ENCODE measurements around the gene DPYD. TPM values are rescaled to one million over a fixed set of nuclear protein-coding genes. Genes with fewer than 3 reads are reported as not detected.

DPYD gene
- total RNA-seq, 1 donor from 2014 or later, result 54.7 TPM

DNA sequence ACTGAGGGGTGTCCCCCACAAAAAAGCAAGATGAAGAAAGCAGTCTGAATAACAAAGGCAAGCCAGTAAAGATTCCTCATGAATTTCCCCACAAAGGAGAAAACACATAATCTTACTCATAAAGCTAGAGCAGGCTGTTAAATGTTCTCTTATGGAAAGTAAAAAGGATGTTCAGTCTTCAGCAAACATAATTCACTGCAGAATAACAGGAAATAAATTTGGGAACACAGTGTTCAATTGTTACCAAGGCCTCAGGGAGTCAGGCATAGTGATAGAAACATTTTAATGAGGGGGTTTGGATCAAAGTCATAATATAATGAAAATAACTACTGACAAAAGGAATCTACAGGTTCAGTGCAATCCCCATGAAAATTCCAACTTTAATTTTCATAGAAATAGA lies 297.6 kb downstream of the DPYD start:
- DNase-seq (ENCODE audit: low read depth, low spot score), result no peak

DNA sequence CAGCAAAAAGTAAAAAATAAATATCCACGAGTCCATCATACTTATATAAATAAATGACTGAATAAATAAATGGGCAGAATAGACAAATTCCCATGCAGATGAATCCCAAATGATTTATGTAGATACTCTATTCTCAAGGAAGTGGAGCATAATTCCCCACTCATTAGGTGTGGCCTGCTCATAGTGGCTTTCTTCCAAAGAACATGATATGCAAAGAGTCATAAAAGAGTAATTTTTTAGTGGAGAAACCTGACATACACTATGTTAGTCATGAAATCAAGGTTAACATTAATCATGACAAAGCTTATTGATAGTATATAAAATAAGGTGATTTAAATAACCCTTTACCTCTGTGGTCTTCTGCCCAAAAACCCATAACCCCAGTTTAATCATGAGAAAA lies 298.9 kb downstream of the DPYD start:
- DNase-seq (ENCODE audit: low read depth, low spot score), result no peak

DNA sequence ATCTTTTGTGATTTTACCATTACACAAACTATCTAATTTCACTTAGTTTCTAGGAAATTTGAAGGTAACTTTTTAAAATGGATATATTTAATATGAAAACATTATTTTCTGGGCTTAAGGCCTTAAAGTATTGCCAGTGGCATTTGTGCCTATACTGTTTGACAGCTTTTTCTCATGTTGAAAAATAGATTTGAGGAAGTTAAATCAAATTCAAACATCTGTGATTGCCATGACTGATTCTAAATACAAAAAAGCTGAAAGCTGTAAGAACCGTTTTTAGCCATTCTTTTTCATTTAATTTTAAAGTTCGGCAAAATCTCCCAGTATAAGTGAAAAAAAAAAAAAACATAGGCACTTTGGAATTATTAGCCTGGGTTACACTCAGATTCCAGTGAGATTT lies 301.1 kb downstream of the DPYD start:
- DNase-seq (ENCODE audit: low read depth, low spot score), result no peak

DNA sequence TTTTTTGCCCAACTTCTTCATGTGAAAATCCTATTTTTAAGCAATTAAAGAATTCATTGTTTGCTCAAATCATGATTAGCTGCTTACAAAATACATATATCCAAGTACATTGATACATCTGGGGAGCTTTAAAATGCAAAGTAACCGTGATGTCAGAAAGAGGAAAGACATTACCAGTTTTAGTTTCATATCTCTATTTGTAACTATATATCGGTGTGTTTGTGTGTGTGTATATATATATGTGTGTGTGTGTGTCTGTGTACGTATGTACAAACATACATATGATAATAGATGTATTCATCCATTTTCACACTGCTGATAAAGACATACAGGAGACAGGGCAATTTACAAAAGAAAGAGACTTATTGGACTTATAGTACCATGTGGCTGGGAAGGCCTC lies 310.1 kb downstream of the DPYD start:
- DNase-seq (ENCODE audit: low read depth, low spot score), result no peak

DNA sequence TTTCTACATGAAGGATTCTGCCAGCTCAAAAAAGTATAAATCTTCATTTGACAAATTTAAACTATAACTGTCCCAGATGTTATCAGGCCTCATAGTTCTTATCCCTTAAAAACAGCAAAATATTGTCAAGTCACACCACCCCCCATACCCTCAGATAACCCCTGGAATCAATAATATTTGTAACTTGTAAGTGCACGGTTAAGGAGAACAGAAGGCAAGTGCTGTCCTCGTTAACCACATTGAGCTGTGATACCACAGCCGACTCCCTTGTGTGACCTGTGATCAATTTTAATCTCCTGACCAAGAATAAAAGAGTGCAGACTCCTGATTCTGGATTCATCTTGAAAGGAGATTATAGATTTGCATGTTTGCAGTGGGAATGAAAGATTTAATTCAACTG lies 310.7 kb downstream of the DPYD start:
- no peak for DNase-seq (ENCODE audit: low read depth, low spot score)

DNA sequence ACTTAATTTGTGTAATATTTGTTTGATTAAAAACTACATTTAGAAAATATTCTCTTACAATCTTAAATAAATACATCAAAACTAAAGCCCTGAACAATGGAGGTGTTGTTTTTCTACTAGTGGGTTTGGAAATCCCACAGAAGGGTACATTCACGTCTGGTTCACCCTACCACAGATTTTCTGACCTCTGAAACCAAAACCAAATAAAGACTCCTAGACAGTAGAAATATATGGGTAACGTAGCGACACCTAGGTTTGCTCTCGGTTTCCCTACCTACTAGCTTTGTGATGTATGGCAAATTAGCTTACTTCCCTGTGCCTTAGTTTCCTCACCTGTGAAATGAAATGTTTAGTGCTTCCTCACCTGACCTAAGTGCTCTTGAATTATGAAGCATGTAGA lies 312.6 kb downstream of the DPYD start:
- DNase-seq (ENCODE audit: low read depth, low spot score), result no peak

DNA sequence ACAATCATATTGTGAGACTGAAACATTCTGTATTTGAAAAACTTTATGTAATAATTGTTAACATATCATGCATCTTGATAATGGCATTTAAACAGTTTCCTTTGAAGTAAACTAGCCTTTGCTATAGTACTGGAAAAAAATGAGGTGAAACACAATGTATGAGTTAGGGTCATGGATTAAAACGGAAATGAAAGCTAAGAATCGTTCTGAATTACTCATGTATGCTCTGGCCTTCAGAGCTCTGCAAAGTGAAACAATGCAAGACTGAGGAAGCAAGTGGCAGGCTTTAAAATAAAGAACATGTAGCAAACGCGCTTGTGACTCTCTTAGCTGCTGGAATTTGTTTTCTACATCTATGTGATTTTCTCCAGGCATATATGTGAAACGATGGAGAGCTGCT lies 317.1 kb downstream of the DPYD start:
- DNase-seq (ENCODE audit: low read depth, low spot score), result peak; percentile 57

DNA sequence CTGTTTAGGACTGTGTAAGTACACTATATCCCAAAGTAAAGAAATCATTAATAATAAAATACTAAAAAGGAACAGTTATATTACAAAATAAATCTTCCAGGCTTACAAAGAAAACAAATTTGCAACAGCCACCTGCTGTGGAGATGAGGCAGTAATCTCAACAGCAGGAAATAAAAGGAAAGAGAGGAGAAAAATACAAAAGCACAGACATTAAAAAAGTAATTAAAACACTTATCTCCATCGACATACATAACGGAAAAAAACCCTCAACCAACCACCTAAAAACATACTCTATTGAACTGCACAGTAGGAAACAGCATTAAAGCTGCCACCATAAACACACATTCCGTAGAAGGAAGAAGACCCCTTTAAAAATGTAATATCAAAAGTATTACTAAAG lies 317.6 kb downstream of the DPYD start:
- DNase-seq (ENCODE audit: low read depth, low spot score), result no peak

DNA sequence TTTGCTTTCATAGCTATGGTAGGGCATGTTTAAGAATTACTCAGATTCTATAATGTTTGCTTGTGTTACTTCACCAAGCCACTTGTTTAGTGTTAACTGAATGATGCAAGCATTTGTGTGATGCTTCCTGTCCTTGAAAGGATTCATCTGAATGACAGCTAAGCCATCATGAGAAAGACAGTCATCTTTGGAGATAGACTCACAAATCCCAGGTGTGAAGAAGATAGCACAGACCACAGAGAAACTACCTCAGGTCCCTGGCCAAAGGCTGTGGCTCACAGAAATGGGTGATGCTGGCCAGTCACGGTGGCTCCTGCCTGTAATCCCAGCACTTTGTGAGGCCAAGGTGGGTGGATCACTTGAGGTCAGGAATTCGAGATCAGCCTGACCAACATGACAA lies 321.4 kb downstream of the DPYD start:
- no peak for DNase-seq (ENCODE audit: low read depth, low spot score)

DNA sequence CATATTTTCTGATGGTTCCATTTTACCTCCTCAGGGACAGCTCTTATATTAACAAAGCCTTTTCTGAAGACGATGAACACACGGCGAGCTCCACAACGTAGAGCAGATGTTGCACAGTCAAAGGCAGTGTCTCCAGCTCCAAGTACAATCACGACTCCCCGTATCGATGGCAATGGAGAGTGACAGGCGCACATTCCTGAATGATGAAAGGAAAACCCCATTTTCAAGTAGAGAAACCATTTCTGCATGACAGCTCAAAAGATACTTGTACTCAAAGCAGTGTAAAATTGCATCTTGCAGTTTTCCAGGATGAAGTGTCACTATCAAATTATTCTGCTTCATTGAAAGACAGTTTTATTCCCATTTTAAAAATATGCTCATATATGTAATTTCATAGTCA lies 327.6 kb downstream of the DPYD start:
- no peak for DNase-seq (ENCODE audit: low read depth, low spot score)

DNA sequence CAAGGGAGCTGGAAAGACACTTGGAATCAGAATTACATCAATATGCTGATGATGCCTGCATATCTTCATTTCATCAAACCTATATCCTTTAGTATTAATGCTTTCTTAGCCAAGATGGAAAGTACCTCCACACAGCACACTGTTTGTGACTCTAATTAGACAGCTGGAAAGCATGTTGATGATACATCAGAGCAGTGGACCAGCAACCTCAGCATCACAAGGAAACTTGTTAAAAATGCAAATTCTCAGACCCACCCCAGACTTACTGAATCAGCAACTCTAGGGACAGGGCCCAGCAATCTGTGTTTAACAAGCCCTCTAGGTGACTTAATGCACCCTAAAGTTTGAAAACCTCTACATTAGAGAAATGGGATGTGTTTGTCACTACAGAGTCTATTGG lies 332.1 kb downstream of the DPYD start:
- no peak for DNase-seq (ENCODE audit: low read depth, low spot score)

DNA sequence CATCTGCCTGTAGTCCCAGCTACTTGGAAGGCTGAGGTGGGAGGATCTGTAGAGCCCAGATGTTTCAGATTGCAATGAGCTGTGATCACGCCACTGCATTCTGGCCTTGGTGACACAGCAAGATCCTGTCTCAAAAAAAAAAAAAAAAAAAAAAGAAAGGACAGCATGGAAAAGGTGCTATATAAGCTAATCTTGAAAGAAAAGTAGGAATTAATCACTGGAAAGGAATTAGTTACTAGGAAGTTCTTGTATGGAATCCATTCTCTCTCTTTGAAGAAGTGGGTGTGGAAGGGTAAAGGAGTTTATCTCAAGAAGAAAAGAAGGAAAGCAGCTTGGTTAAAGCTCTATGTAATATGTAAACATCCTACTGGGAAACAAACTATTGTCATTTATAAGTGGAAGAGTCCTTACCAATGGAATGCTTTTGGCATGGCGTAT lies 339.2 kb downstream of the DPYD start:
- no peak for DNase-seq (ENCODE audit: low read depth, low spot score)

DNA sequence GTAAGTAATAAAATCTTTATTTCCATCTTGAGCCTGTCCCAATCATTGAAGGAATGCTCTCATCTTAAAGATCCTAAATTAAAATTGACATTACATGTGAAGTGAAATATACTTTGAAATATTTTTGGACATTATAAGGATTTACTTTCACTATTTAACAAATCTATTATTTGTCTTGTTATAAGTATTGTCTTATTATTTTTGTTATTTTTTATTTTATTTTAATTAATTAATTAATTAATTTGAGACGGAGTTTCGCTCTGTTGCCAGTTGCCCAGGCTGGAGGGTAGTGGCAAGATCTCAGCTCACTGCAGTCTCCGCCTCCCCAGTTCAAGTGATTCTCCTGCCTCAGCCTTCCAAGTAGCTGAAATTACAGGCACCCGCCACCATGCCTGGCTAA lies 343.2 kb downstream of the DPYD start:
- DNase-seq (ENCODE audit: low read depth, low spot score), result no peak

DNA sequence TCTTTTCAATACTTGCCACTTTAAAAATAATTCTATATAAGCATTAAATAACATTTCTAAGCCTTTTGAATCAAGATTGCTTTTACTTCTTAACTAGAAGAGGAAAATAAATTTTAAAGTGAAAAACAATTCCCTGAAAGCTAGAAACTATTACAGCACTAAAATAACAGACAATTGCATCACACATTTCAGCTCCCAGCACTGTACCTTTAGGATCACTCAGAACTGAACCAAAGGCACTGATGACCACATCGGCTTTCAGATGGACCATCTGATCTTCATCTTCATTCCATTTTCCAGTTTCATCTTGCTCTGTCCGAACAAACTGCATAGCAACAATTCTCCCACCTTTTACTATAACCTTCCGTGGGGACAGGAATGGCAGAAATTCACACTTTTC lies 347.3 kb downstream of the DPYD start:
- no peak for DNase-seq (ENCODE audit: low read depth, low spot score)

DNA sequence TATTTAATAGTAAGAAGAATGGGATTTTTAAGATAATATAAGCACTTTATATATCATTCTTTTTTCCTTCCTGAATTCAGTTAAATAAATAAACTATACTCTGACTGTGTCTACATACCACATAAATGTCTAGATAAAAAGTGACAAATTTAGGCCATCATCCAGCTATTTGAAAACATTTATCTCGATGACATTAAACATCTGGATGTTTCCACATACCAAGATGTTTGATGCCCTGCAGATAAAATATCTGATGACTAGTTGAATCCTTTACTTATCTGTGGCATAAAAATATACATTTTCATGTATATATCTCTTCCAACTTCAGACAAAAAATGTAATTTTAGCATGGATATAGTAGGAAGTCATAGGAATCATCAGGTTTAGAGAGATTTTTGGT lies 348.3 kb downstream of the DPYD start:
- no peak for DNase-seq (ENCODE audit: low read depth, low spot score)

DNA sequence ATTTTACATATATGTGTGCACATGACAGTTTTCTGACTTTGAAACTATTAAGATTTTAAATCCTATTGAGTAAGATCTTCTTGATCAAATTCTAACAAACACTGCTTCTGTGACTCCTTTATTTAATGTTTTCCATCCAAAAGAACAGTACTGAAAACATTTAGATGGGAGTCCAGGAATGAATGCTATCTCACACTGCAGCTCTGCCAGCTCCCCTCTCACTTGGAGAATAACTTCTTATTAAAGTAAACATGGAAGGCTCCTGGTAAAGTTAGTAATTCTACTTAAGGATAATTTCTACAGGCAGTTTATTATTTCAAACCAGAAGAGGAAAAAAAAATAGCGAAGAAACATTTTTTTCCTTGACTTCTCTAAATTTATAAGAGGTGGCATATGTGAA lies 349.1 kb downstream of the DPYD start:
- DNase-seq (ENCODE audit: low read depth, low spot score), result no peak

DNA sequence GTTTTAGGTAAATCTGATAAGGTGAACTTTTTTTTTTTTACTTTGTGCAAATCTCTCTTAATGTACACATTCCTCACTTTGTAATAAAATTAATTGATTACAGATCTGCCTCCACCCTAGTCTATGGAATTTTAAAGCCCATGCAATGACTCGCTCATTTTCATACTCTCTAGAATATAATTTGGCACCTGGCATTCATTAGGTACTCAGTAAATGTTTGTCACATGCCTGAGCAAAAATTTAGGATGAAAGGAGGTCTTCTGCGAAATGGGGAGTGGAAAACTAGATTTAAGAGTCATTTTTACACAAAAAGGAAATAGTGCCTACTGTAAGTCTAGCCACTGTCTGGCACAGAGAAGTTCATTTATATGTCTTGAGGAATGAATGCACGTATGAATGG lies 350.1 kb downstream of the DPYD start:
- no peak for DNase-seq (ENCODE audit: low read depth, low spot score)

DNA sequence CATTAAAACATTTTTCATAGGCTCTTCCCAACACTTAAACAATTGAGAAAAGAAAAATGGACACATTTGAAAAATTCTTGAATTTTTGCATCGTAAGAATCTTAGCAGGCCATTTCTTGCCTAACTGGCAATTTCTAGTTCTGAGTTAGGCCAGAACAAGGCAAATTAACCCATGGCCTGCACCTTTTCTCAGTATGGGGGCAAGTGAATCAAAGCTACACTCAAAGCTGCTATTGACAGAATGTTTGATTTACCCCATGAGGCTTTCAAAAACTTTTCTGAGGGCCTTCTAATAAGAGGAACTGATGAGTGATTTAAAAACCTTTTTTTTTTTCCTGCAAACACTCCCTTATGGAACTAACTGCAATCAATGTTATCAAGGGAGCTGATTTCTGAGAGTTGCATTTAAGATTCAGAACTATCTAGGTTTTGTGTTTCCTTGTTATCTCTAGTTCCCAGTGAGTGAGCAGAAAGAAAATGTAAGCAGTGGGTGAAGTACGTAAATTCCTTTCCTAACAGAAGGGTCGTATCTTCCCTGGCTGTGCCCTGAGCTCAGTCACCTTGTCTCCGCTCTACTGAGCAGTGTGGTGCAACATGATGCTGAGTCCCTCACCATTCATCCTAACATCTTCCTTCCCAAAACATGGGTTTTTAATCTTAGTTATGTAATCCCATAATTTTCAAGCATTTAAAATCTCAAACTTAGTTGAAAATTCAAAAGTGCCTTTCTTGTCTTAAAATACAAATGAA lies 353.7 kb downstream of the DPYD start:
- no peak for DNase-seq (ENCODE audit: low read depth, low spot score)

DNA sequence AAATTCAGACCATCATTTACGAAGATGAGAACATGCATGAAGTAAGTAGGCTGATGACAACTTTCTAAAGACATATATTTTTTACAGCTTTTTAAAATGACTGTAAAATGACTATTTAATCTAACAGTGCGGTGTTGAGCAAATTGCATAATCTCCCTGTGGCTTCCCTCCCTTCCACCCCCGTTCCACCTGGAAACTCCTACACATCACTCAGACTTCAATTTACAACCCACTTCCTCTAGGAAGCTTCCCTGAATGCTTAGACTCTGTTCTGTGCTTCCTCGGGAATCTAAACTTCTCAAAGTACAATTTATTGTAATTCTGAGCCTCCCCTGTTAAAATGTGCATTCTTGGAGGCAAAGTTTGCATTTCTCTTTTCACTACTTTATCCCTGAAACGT lies 354.9 kb downstream of the DPYD start:
- DNase-seq (ENCODE audit: low read depth, low spot score), result no peak

DNA sequence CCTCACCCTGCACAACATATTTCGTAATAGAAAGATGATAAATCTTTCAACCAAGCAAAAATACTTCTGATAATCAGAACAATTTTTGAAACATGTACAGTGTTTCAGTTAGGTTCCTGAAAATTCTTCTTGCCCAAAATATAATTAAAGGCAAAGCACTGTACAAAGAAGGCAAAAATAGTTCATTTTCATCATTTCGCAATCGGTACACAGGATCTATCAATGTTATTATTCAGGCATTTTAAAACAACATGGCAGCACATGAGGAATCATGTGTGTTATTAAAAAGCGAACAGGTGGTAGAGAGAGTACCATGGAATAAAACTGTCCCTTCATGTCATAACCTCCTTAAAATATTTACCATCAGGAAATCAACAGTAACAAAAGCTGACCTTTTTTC lies 356.9 kb downstream of the DPYD start:
- no peak for DNase-seq (ENCODE audit: low read depth, low spot score)

DNA sequence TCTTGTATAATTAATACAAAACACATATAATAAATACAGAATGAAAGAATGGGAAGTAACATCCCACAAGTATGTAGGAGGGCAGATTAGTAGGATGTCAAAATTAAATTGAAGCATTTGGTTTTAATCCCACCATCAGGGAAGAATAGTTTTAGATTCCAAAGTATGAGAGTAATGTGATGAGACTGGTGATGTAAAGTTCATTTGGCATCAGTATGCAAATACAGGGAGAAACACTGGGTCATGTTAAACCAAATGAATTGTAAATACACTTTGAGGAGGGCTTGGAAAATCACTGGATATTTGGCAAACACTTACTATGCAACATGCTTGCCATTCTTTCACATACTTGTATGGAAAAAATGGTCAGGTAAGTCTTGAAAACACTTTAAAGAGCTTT lies 358.8 kb downstream of the DPYD start:
- no peak for DNase-seq (ENCODE audit: low read depth, low spot score)

DNA sequence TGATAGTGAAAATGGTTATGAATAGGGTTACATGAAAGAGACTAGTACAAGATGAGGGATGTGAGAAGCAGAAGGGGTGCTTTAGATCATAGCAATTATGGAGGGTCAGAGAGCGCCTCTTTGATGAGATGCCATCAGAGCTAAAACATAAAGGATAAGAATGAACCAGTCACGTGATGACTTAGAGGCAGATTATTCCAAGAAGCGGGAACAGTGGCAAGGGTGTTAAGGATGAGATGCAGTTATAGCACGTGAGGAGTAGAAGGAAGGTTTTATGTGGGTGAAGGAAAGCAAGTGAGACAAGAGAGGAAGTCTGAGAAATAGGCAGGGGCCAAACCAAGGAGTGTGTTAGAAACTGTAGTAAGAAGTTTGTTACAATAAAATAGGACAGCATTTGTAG lies 360.1 kb downstream of the DPYD start:
- no peak for DNase-seq (ENCODE audit: low read depth, low spot score)

DNA sequence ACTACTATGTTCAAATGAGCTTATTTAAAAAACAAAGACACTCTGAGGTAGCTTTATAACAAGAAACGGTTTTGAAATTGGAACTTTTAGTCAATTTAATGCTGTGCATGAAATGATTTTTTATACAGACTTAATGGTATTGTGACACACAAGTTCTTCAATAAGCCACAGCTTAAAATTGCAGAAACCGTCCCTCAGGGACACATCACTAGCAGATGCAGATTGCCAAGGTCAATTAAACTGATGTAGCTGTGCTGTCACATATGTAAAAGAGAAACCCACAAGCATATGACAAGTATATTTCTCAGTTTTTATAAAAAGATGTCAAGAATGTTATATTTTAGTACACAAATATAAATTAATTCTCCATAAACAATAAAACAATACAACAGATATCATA lies 366.9 kb downstream of the DPYD start:
- DNase-seq (ENCODE audit: low read depth, low spot score), result no peak

DNA sequence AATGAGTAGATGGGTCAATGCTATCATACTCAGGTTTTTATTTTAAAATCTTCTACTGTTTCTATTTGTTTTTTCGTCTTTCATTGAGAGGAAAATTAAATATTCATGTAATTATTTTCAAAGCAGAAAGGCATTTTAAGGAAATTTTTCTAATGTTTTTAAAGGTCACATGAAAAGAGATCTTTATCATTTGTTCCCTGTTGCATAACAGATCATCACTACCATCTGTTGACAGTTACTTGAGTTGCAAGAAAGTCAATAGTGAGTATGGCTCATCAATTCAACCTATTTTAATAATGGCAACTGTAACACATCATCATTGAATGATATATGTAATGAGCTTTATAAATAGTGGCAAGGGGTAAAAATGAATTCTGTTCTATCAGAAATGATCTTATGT lies 369.7 kb downstream of the DPYD start:
- no peak for DNase-seq (ENCODE audit: low read depth, low spot score)

All from pulmonary artery endothelial cell (primary cell).